T-helper 17 cell (primary cell): ENCODE measurements around the gene KCNIP4. TPM values are rescaled to one million over a fixed set of nuclear protein-coding genes. Genes with fewer than 3 reads are reported as not detected.

Experiments used
- ATAC-seq: fragments of 150-1000 bp; cut with Tn5 transposase; 2 replicates; pipeline ENCODE4 v1.10.0; 2021; ENCODE audit warnings: mild to moderate bottlenecking, moderate library complexity
- DNase-seq, 3 donors: peaks; one replicate each; pipeline versions ENCODE4 v3.0.0 to v3.0.0-alpha.2; 2020 to 2021
- H3K9me3 ChIP-seq: one replicate; pipeline ENCODE4 v1.7.0; 2013; ENCODE audit warnings: low read length, mild to moderate bottlenecking; ENCODE audit not compliant: control insufficient read depth, poor library complexity, severe bottlenecking
- H3K27ac Mint-ChIP-seq: one replicate; pipeline ENCODE4 v1.8.0; 2022; ENCODE audit warnings: mild to moderate bottlenecking, moderate library complexity, mixed read lengths
- H3K27me3 Mint-ChIP-seq: one replicate; pipeline ENCODE4 v1.8.0; 2022; ENCODE audit warnings: mixed read lengths
- H3K36me3 Mint-ChIP-seq: one replicate; pipeline ENCODE4 v1.8.0; 2022; ENCODE audit warnings: low read depth, mixed read lengths
- H3K4me1 Mint-ChIP-seq: one replicate; pipeline ENCODE4 v1.8.0; 2022; ENCODE audit warnings: mild to moderate bottlenecking, mixed read lengths
- H3K4me3 Mint-ChIP-seq: one replicate; pipeline ENCODE4 v1.8.0; 2022; ENCODE audit warnings: mild to moderate bottlenecking, moderate library complexity, mixed read lengths
- total RNA-seq, 4 donors: library from RNA in 2 of 4; stranded (reverse) in 2 of 4; gene quantifications; one replicate each; pipeline ENCODE4 v1.2.3 and lab custom pipeline; 2022 to 2026

Gene KCNIP4
- total RNA-seq, 2 donors from 2014 or later: not detected

GRCh38 chr4:21862917-21863316 is 85.7 kb downstream of the KCNIP4 start:
- Mint-ChIP-seq H3K4me3 (no peak overlapping the region), H3K27ac (no peak overlapping the region), H3K4me1 (no peaks in the 10 kb centered on the region), H3K27me3 (no peaks in the 10 kb centered on the region), H3K36me3 (no peaks in the 10 kb centered on the region)
- H3K9me3 ChIP-seq: no peaks in the 10 kb centered on the region
- ATAC-seq: no peak
- no peak for DNase-seq

GRCh38 chr4:21858971-21859370 is 89.6 kb downstream of the KCNIP4 start:
- Mint-ChIP-seq H3K36me3 (no peaks in the 10 kb centered on the region), H3K4me3 (no peak overlapping the region), H3K27ac (no peak overlapping the region), H3K27me3 (no peaks in the 10 kb centered on the region), H3K4me1 (no peaks in the 10 kb centered on the region)
- DNase-seq (no peak), ATAC-seq (no peak)
- no peaks in the 10 kb centered on the region for H3K9me3 ChIP-seq

- H3K4me3 Mint-ChIP-seq: no peak overlapping the region
- no peak for DNase-seq
- no peaks in the 10 kb centered on the region for H3K9me3 ChIP-seq
- no peaks in the 10 kb centered on the region for H3K36me3 Mint-ChIP-seq
- H3K27me3 Mint-ChIP-seq: no peaks in the 10 kb centered on the region
- no peaks in the 10 kb centered on the region for H3K4me1 Mint-ChIP-seq
- no peak for ATAC-seq
- H3K27ac Mint-ChIP-seq: no peak overlapping the region
Observed at GRCh38 chr4:21856754-21857153, 91.8 kb downstream of the KCNIP4 start.

- no peak for ATAC-seq
- H3K9me3 ChIP-seq: no peaks in the 10 kb centered on the region
- H3K4me1 Mint-ChIP-seq: no peaks in the 10 kb centered on the region
- no peak overlapping the region for H3K27ac Mint-ChIP-seq
- H3K36me3 Mint-ChIP-seq: no peaks in the 10 kb centered on the region
- no peak overlapping the region for H3K4me3 Mint-ChIP-seq
- no peaks in the 10 kb centered on the region for H3K27me3 Mint-ChIP-seq
- DNase-seq: no peak
Observed at GRCh38 chr4:21856301-21856700, 92.3 kb downstream of the KCNIP4 start.

GRCh38 chr4:21849077-21849476 is 99.5 kb downstream of the KCNIP4 start:
- Mint-ChIP-seq H3K27me3 (no peaks in the 10 kb centered on the region), H3K4me1 (no peaks in the 10 kb centered on the region), H3K36me3 (no peaks in the 10 kb centered on the region), H3K27ac (no peak overlapping the region), H3K4me3 (no peak overlapping the region)
- DNase-seq: no peak
- ATAC-seq: no peak
- no peaks in the 10 kb centered on the region for H3K9me3 ChIP-seq

GRCh38 chr4:21848021-21848420 is 100.6 kb downstream of the KCNIP4 start:
- ATAC-seq: no peak
- no peaks in the 10 kb centered on the region for H3K27me3 Mint-ChIP-seq
- no peak overlapping the region for H3K4me3 Mint-ChIP-seq
- H3K4me1 Mint-ChIP-seq: no peaks in the 10 kb centered on the region
- DNase-seq: no peak
- H3K27ac Mint-ChIP-seq: no peak overlapping the region
- no peaks in the 10 kb centered on the region for H3K36me3 Mint-ChIP-seq
- H3K9me3 ChIP-seq: no peaks in the 10 kb centered on the region

- no peak overlapping the region for H3K27ac Mint-ChIP-seq
- H3K27me3 Mint-ChIP-seq: no peaks in the 10 kb centered on the region
- DNase-seq: no peak
- no peaks in the 10 kb centered on the region for H3K9me3 ChIP-seq
- H3K4me3 Mint-ChIP-seq: no peak overlapping the region
- no peaks in the 10 kb centered on the region for H3K4me1 Mint-ChIP-seq
- H3K36me3 Mint-ChIP-seq: no peaks in the 10 kb centered on the region
- no peak for ATAC-seq
Observed at GRCh38 chr4:21845663-21846062, 102.9 kb downstream of the KCNIP4 start.

- Mint-ChIP-seq H3K27me3 (no peaks in the 10 kb centered on the region), H3K27ac (no peak overlapping the region), H3K36me3 (no peaks in the 10 kb centered on the region), H3K4me3 (no peak overlapping the region), H3K4me1 (no peaks in the 10 kb centered on the region)
- H3K9me3 ChIP-seq: no peaks in the 10 kb centered on the region
- DNase-seq (no peak), ATAC-seq (no peak)
Observed at GRCh38 chr4:21835712-21836111, 112.9 kb downstream of the KCNIP4 start.

- H3K4me1 Mint-ChIP-seq: no peaks in the 10 kb centered on the region
- no peaks in the 10 kb centered on the region for H3K9me3 ChIP-seq
- ATAC-seq (no peak), DNase-seq (no peak)
- H3K27ac Mint-ChIP-seq: no peak overlapping the region
- no peaks in the 10 kb centered on the region for H3K36me3 Mint-ChIP-seq
- H3K4me3 Mint-ChIP-seq: no peak overlapping the region
- H3K27me3 Mint-ChIP-seq: no peaks in the 10 kb centered on the region
Observed at GRCh38 chr4:21830272-21830671, 118.3 kb downstream of the KCNIP4 start.

- no peaks in the 10 kb centered on the region for H3K4me1 Mint-ChIP-seq
- H3K4me3 Mint-ChIP-seq: no peak overlapping the region
- DNase-seq: no peak
- H3K27me3 Mint-ChIP-seq: no peaks in the 10 kb centered on the region
- no peak overlapping the region for H3K27ac Mint-ChIP-seq
- no peaks in the 10 kb centered on the region for H3K36me3 Mint-ChIP-seq
- ATAC-seq: no peak
- H3K9me3 ChIP-seq: no peaks in the 10 kb centered on the region
Observed at GRCh38 chr4:21827575-21827974, 121.0 kb downstream of the KCNIP4 start.

- Mint-ChIP-seq H3K4me3 (no peak overlapping the region), H3K36me3 (no peaks in the 10 kb centered on the region), H3K27ac (no peak overlapping the region), H3K4me1 (no peaks in the 10 kb centered on the region), H3K27me3 (no peaks in the 10 kb centered on the region)
- ATAC-seq (no peak), DNase-seq (no peak)
- H3K9me3 ChIP-seq: no peaks in the 10 kb centered on the region
Observed at GRCh38 chr4:21826071-21826470, 122.5 kb downstream of the KCNIP4 start.

- H3K27me3 Mint-ChIP-seq: no peaks in the 10 kb centered on the region
- H3K27ac Mint-ChIP-seq: no peak overlapping the region
- no peak overlapping the region for H3K4me3 Mint-ChIP-seq
- ATAC-seq (no peak), DNase-seq (no peak)
- H3K4me1 Mint-ChIP-seq: no peaks in the 10 kb centered on the region
- H3K9me3 ChIP-seq: no peaks in the 10 kb centered on the region
- no peaks in the 10 kb centered on the region for H3K36me3 Mint-ChIP-seq
Observed at GRCh38 chr4:21819086-21819485, 129.5 kb downstream of the KCNIP4 start.

GRCh38 chr4:21815651-21816377 is 132.8 kb downstream of the KCNIP4 start:
- Mint-ChIP-seq H3K27me3 (no peaks in the 10 kb centered on the region), H3K27ac (no peak overlapping the region), H3K4me1 (no peaks in the 10 kb centered on the region), H3K36me3 (no peaks in the 10 kb centered on the region), H3K4me3 (no peak overlapping the region)
- H3K9me3 ChIP-seq: no peaks in the 10 kb centered on the region
- DNase-seq (no peak), ATAC-seq (no peak)

GRCh38 chr4:21811565-21811964 is 137.0 kb downstream of the KCNIP4 start:
- Mint-ChIP-seq H3K4me1 (no peaks in the 10 kb centered on the region), H3K27ac (no peak overlapping the region), H3K27me3 (no peaks in the 10 kb centered on the region), H3K36me3 (no peaks in the 10 kb centered on the region), H3K4me3 (no peak overlapping the region)
- H3K9me3 ChIP-seq: no peaks in the 10 kb centered on the region
- no peak for ATAC-seq
- DNase-seq: no peak
